Naive thymus-derived CD8-positive, alpha-beta T cell (primary cell): Measurements from ENCODE around the gene PDE11A. TPM values are rescaled to one million over a fixed set of nuclear protein-coding genes. Genes with fewer than 3 reads are reported as not detected.

Experiments
- ATAC-seq, 2 donors: fragments of 150-1000 bp; cut with Tn5 transposase in 1 of 2; sonication (Bioruptor Pico), chemical (Tn5 transposase) in 1 of 2; 1 replicate in 1 of 2; 2 replicates in 1 of 2; pipeline ENCODE4 v1.10.0; 2021; ENCODE audit warnings: mild to moderate bottlenecking in 2 of 2, moderate library complexity in 2 of 2
- POLR2A ChIA-PET: fragments of 350-600 bp; sonication (Branson Sonifier 250); formaldehyde crosslinking; loops from one replicate; lab custom pipeline; 2021; ENCODE audit warnings: antibody characterized with exemption; lab: Charles Lee
- DNase-seq, 10 donors: peaks; one replicate each; pipeline versions ENCODE4 v3.0.0 to v3.0.0-alpha.2; 2020 to 2022
- H3K27ac Mint-ChIP-seq, 10 donors: one replicate each; pipeline ENCODE4 v1.8.0; 2020 to 2022; ENCODE audit warnings: mild to moderate bottlenecking in 10 of 10, mixed read lengths in 10 of 10, moderate library complexity in 4 of 10, inconsistent platforms in 1 of 10
- H3K27me3 Mint-ChIP-seq, 5 donors: one replicate each; pipeline ENCODE4 v1.8.0; 2021 to 2022; ENCODE audit warnings: mixed read lengths in 5 of 5
- H3K36me3 Mint-ChIP-seq, 3 donors: one replicate each; pipeline ENCODE4 v1.8.0; 2020 to 2022; ENCODE audit warnings: mixed read lengths in 3 of 3, mild to moderate bottlenecking in 2 of 3, inconsistent platforms in 1 of 3
- H3K4me1 Mint-ChIP-seq, 4 donors: one replicate each; pipeline ENCODE4 v1.8.0; 2021 to 2022; ENCODE audit warnings: mixed read lengths in 4 of 4
- H3K4me3 Mint-ChIP-seq, 10 donors: one replicate each; pipeline ENCODE4 v1.8.0; 2020 to 2022; ENCODE audit warnings: mild to moderate bottlenecking in 10 of 10, mixed read lengths in 10 of 10, moderate library complexity in 6 of 10, inconsistent platforms in 1 of 10
- H3K9me3 Mint-ChIP-seq, 9 donors: one replicate each; pipeline ENCODE4 v1.8.0; 2020 to 2022; ENCODE audit warnings: mixed read lengths in 9 of 9, mild to moderate bottlenecking in 3 of 9, inconsistent platforms in 1 of 9, moderate library complexity in 1 of 9
- polyA plus RNA-seq, 3 donors: library from polyadenylated mRNA; unstranded; fragments of 300-500 nt; fragmentation: Illumina TruSeq; gene quantifications; one replicate each; pipeline ENCODE4 v1.2.3, GENCODE V29; 2021
- total RNA-seq, 8 experiments: library from RNA in 2 of 8; stranded (reverse) in 2 of 8; gene quantifications; one replicate each; pipeline ENCODE4 v1.2.3 and lab custom pipeline; 2021 to 2026

The PDE11A gene
- total and polyA plus RNA-seq, 5 experiments from 2014 or later: not detected

DNA sequence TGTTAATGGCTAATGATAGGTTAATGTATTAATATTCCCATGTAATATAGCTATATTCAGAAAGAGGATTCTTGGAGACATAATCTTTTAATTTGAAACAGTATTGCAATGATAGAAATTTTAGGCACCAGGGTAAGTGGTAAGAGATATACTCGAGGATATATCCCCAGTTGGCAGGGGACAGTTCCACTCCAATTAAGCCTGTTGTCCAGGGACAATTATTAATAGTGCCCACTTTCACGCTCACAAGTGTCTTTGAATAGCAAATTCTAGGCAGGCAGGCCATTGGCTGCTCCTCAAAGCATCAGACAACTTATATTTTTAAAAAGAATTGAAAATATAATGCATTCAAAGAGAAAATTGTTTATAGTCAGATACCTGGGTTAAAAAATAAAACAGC lies 190.7 kb downstream of the PDE11A start:
- ATAC-seq (no peak), DNase-seq (no peak)
- POLR2A ChIA-PET: no interaction called here
- no peaks in the 10 kb centered on the region for H3K4me1 Mint-ChIP-seq
- H3K36me3 Mint-ChIP-seq: peaks cover 0 to 8% (median 0%) of the 10 kb centered on the region in 3 donors
- H3K9me3 Mint-ChIP-seq: peaks cover 0 to 9% (median 3%) of the 10 kb centered on the region in 9 donors
- peaks cover 0 to 8% (median 5%) of the 10 kb centered on the region in 5 donors for H3K27me3 Mint-ChIP-seq
- H3K4me3 Mint-ChIP-seq: no peak overlapping the region
- H3K27ac Mint-ChIP-seq: no peak overlapping the region

- ATAC-seq: no peak
- peaks cover 0 to 12% (median 5%) of the 10 kb centered on the region in 5 donors for H3K27me3 Mint-ChIP-seq
- POLR2A ChIA-PET: no interaction called here
- no peak for DNase-seq
- H3K27ac Mint-ChIP-seq: no peak overlapping the region
- peaks cover 0 to 8% (median 0%) of the 10 kb centered on the region in 3 donors for H3K36me3 Mint-ChIP-seq
- H3K4me3 Mint-ChIP-seq: no peak overlapping the region
- H3K9me3 Mint-ChIP-seq: peaks cover 0 to 9% (median 3%) of the 10 kb centered on the region in 9 donors
- no peaks in the 10 kb centered on the region for H3K4me1 Mint-ChIP-seq
Observed at GRCh38 chr2:177881008-177881747, 191.4 kb downstream of the PDE11A start.

- peaks cover 0 to 8% (median 0%) of the 10 kb centered on the region in 3 donors for H3K36me3 Mint-ChIP-seq
- no peak for ATAC-seq
- no peak for DNase-seq
- no peak overlapping the region for H3K27ac Mint-ChIP-seq
- peaks cover 0 to 9% (median 3%) of the 10 kb centered on the region in 9 donors for H3K9me3 Mint-ChIP-seq
- peaks cover 0 to 12% (median 5%) of the 10 kb centered on the region in 5 donors for H3K27me3 Mint-ChIP-seq
- H3K4me1 Mint-ChIP-seq: no peaks in the 10 kb centered on the region
- no peak overlapping the region for H3K4me3 Mint-ChIP-seq
- POLR2A ChIA-PET: no interaction called here
Observed at GRCh38 chr2:177880285-177880684, 192.3 kb downstream of the PDE11A start.

GRCh38 chr2:177876950-177877349 lies 195.6 kb downstream of the PDE11A start:
- DNase-seq: no peak
- H3K9me3 Mint-ChIP-seq: peaks cover 0 to 9% (median 3%) of the 10 kb centered on the region in 9 donors
- no peak overlapping the region for H3K4me3 Mint-ChIP-seq
- H3K27me3 Mint-ChIP-seq: peaks cover 0 to 10% (median 4%) of the 10 kb centered on the region in 5 donors
- H3K27ac Mint-ChIP-seq: no peak overlapping the region
- no peaks in the 10 kb centered on the region for H3K4me1 Mint-ChIP-seq
- H3K36me3 Mint-ChIP-seq: peaks cover 0 to 8% (median 0%) of the 10 kb centered on the region in 3 donors
- ATAC-seq: no peak
- POLR2A ChIA-PET: no interaction called here

- Mint-ChIP-seq H3K27ac (no peak overlapping the region), H3K4me1 (no peaks in the 10 kb centered on the region), H3K27me3 (peaks cover 0 to 13% (median 4%) of the 10 kb centered on the region in 5 donors), H3K4me3 (no peak overlapping the region), H3K36me3 (no peaks in the 10 kb centered on the region), H3K9me3 (no peaks in the 10 kb centered on the region)
- POLR2A ChIA-PET: no interaction called here
- ATAC-seq: no peak
- no peak for DNase-seq
Observed at GRCh38 chr2:177874686-177875085, 197.9 kb downstream of the PDE11A start.

DNA sequence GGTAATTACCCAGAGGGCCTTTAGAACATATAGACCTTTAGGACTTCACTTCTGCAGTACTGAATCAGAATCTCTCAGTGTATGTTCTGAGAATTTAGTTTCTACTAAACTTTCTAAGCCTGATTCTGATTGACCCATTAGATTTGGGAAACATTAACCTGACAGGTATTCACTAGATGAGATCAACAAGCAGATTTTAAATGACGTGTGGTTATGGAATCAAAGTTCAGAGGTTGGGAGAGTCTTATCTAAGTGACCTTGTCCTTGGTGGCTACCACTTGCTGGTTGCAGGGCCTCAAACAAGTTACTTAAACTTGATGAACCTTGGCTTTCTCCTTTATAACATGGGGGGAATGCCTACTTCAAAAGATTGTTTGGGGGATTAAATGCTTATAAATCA lies 198.7 kb downstream of the PDE11A start:
- Mint-ChIP-seq H3K36me3 (no peaks in the 10 kb centered on the region), H3K4me3 (no peak overlapping the region), H3K4me1 (no peaks in the 10 kb centered on the region), H3K9me3 (no peaks in the 10 kb centered on the region), H3K27ac (no peak overlapping the region), H3K27me3 (peaks cover 0 to 13% (median 4%) of the 10 kb centered on the region in 5 donors)
- no peak for ATAC-seq
- POLR2A ChIA-PET: no interaction called here
- DNase-seq: no peak

- Mint-ChIP-seq H3K4me3 (no peak overlapping the region), H3K4me1 (no peaks in the 10 kb centered on the region), H3K27me3 (peaks cover 0 to 10% (median 2%) of the 10 kb centered on the region in 5 donors), H3K36me3 (no peaks in the 10 kb centered on the region), H3K27ac (no peak overlapping the region), H3K9me3 (no peaks in the 10 kb centered on the region)
- POLR2A ChIA-PET: no interaction called here
- ATAC-seq: no peak
- no peak for DNase-seq
Observed at GRCh38 chr2:177872286-177872685, 200.3 kb downstream of the PDE11A start.

DNA sequence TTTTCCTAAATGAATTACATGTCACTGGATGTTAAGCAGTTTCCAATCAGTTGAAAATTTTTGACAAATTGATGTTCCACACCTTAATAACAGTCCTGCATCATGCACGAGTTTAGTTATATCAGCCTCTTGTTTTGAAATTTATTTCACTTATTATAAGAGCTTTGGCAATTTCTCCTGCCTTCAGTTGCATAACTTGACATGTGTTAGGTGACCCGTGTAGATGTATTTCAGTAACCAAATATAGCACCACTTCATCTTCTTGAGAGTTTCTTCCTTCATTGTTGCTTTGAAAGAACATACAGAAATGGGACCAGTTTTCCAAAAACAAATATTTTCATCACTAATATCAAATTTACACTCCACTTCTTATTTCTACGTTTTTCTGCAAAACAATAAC lies 202.7 kb downstream of the PDE11A start:
- DNase-seq (no peak), ATAC-seq (no peak)
- Mint-ChIP-seq H3K9me3 (peaks cover 0 to 2% (median 0%) of the 10 kb centered on the region in 9 donors), H3K27ac (no peak overlapping the region), H3K27me3 (peaks cover 0 to 8% (median 2%) of the 10 kb centered on the region in 5 donors), H3K4me1 (no peaks in the 10 kb centered on the region), H3K36me3 (no peaks in the 10 kb centered on the region), H3K4me3 (no peak overlapping the region)
- POLR2A ChIA-PET: no interaction called here

DNA sequence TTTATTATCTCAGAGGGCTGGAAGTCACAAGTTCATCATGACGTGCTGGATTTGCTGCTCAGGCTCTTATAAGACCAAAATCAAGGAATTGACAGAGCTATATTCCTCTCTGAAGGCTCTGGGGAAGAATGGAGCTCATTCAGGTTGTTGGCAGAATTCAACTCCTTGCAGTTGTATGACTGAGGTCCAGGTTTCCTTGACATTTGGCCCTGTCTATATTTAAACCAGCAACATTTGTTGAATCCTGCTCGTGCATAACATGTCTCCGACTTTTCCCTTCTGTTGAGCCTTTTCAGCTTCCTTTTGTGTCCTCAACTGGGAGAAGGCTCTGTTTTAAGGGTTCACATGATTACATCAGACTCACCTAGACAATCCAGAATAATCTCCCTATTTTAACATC lies 203.4 kb downstream of the PDE11A start:
- ATAC-seq: no peak
- no peaks in the 10 kb centered on the region for H3K4me1 Mint-ChIP-seq

DNA sequence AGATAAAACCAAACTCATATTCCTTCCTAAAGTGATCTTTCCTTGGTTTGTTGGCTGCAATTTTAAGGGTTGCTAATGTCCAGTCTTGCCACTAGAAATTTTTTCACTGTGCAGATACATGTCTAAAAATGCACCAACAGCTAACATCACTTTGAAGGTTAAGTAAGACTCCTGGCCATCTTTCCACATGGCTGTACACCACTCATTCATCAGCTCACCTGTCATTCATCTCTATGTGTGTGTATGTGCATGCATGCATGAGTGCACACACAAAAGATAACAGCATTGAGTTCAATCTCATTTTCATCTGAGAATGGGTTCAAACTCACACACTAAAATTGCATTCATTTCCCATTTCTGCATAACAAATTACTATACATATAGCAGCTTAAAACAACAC lies 203.8 kb downstream of the PDE11A start:
- H3K27ac Mint-ChIP-seq: no peak overlapping the region
- peaks cover 0 to 8% (median 2%) of the 10 kb centered on the region in 5 donors for H3K27me3 Mint-ChIP-seq
- ATAC-seq (no peak), DNase-seq (no peak)
- H3K4me3 Mint-ChIP-seq: no peak overlapping the region
- no peaks in the 10 kb centered on the region for H3K36me3 Mint-ChIP-seq
- POLR2A ChIA-PET: no interaction called here
- peaks cover 0 to 7% (median 0%) of the 10 kb centered on the region in 9 donors for H3K9me3 Mint-ChIP-seq
- H3K4me1 Mint-ChIP-seq: no peaks in the 10 kb centered on the region

More for the DNA sequence above, 203.4 kb downstream of the PDE11A start:
- Mint-ChIP-seq H3K9me3 (peaks cover 0 to 3% (median 0%) of the 10 kb centered on the region in 9 donors), H3K27ac (no peak overlapping the region), H3K36me3 (no peaks in the 10 kb centered on the region), H3K4me3 (no peak overlapping the region), H3K27me3 (peaks cover 0 to 8% (median 2%) of the 10 kb centered on the region in 5 donors)
- no peak for DNase-seq
- POLR2A ChIA-PET: no interaction called here

- H3K27me3 Mint-ChIP-seq: peaks cover 3 to 10% (median 3%) of the 10 kb centered on the region in 5 donors
- DNase-seq (no peak), ATAC-seq (no peak)
- H3K4me3 Mint-ChIP-seq: no peak overlapping the region
- H3K4me1 Mint-ChIP-seq: no peaks in the 10 kb centered on the region
- H3K9me3 Mint-ChIP-seq: peaks cover 2 to 24% (median 10%) of the 10 kb centered on the region in 9 donors
- H3K27ac Mint-ChIP-seq: no peak overlapping the region
- POLR2A ChIA-PET: no interaction called here
- H3K36me3 Mint-ChIP-seq: peaks cover 0 to 16% (median 0%) of the 10 kb centered on the region in 3 donors
Observed at GRCh38 chr2:177857538-177857937, 215.0 kb downstream of the PDE11A start.

GRCh38 chr2:177852389-177852788 lies 220.2 kb downstream of the PDE11A start:
- ATAC-seq (no peak), DNase-seq (no peak)
- no peaks in the 10 kb centered on the region for H3K4me1 Mint-ChIP-seq
- peaks cover 5 to 22% (median 10%) of the 10 kb centered on the region in 5 donors for H3K27me3 Mint-ChIP-seq
- POLR2A ChIA-PET: no interaction called here
- peaks cover 0 to 9% (median 0%) of the 10 kb centered on the region in 3 donors for H3K36me3 Mint-ChIP-seq
- H3K27ac Mint-ChIP-seq: no peak overlapping the region
- H3K9me3 Mint-ChIP-seq: peaks cover 2 to 19% (median 8%) of the 10 kb centered on the region in 9 donors
- no peak overlapping the region for H3K4me3 Mint-ChIP-seq

- Mint-ChIP-seq H3K27me3 (peaks cover 2 to 13% (median 8%) of the 10 kb centered on the region in 5 donors), H3K4me3 (no peak overlapping the region), H3K27ac (no peak overlapping the region), H3K36me3 (no peaks in the 10 kb centered on the region), H3K4me1 (no peaks in the 10 kb centered on the region), H3K9me3 (peaks cover 0 to 18% (median 0%) of the 10 kb centered on the region in 9 donors)
- ATAC-seq (no peak), DNase-seq (no peak)
- POLR2A ChIA-PET: no interaction called here
Observed at GRCh38 chr2:177843188-177843587, 229.4 kb downstream of the PDE11A start.
